Thyroid gland (tissue), 4 donors: Measurements from ENCODE around the gene VGLL4. TPM values are rescaled to one million over a fixed set of nuclear protein-coding genes. Genes with fewer than 3 reads are reported as not detected.

Source experiments
- DNase-seq, 2 donors: peaks; one replicate each; pipeline ENCODE4 v3.0.0-alpha.2; 2019
- H3K27ac ChIP-seq, 3 donors: fragments of 200-600 bp; sonication (generic); 1 replicate in 2 of 3; 2 replicates in 1 of 3; pipeline ENCODE4 v1.5.1; 2016 to 2019; ENCODE audit warnings: mild to moderate bottlenecking in 1 of 3, moderate library complexity in 1 of 3
- H3K27me3 ChIP-seq: fragments of 200-600 bp; sonication (generic); one replicate; pipeline ENCODE4 v1.5.1; 2019
- H3K36me3 ChIP-seq, 2 donors: fragments of 200-600 bp; sonication (generic); one replicate each; pipeline ENCODE4 v1.5.1; 2016 to 2019
- H3K4me1 ChIP-seq, 2 donors: fragments of 200-600 bp; sonication (generic); one replicate each; pipeline ENCODE4 v1.5.1; 2017 to 2019
- H3K4me3 ChIP-seq, 3 donors: fragments of 200-600 bp; sonication (generic); replicated peaks in 1 of 3; 1 replicate in 2 of 3; 2 replicates in 1 of 3; pipeline ENCODE4 v1.5.1; 2016; ENCODE audit warnings: mild to moderate bottlenecking in 1 of 3
- H3K9me3 ChIP-seq: fragments of 200-600 bp; sonication (generic); one replicate; pipeline ENCODE4 v1.5.1; 2017
- POLR2A ChIP-seq, 2 donors: fragments of 450-650 bp; IDR thresholded peaks; one replicate each; pipeline ENCODE4 v1.6.1; 2017; ENCODE audit warnings: antibody characterized with exemption in 2 of 2, mild to moderate bottlenecking in 2 of 2, moderate library complexity in 1 of 2
- WGBS, 2 donors: methylation state at CpG; one replicate each; pipeline ENCODE4 v1.1.5; 2017; 5-methylcytosine and 5-hydroxymethylcytosine counted together
- intact Hi-C: fragments of 100-400 bp; cut with DNase I; formaldehyde crosslinking; loops from one replicate; pipeline ENCODE4 v1.15.1; 2023
- total RNA-seq, 4 donors: library from RNA; depleted of rRNA; stranded (reverse); fragments of >200 nt; gene quantifications; one replicate each; pipeline ENCODE4 v1.2.3, GENCODE V29; 2016
- TF ChIP-seq, protein P1 (sequence below), 6 experiments: fragments of 200-600 bp in 3 of 6; fragments of 450-650 bp in 3 of 6; sonication (generic) in 3 of 6; IDR thresholded peaks; one replicate each; pipeline ENCODE4 v1.5.1; 2016 to 2019; ENCODE audit warnings: antibody characterized with exemption in 6 of 6, mild to moderate bottlenecking in 2 of 6, inconsistent platforms in 1 of 6, moderate library complexity in 1 of 6

Gene VGLL4
- total RNA-seq, 4 donors from 2014 or later, result 96.0 to 142 (median 131) TPM

DNA sequence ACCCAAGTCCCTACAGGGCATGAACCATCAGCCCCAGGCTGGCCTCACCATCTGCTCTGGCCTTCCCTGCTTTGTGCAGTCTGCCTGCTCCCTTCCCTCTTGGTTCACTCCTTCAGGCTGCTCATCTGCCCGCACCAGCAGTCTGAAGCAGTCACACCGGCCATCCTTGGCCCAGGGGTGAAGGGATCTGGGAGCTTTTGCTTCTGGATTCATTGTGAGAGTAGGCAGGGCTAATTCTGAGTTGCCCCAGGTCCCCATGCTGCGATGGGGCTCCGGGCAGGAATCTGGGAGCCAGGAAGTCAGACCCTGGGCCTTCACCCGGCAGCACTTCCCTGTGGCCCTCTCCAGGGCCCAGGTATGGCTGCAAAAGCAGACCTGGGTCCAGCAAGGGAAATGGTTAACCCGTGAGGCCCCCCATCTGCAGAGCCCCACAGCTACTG lies 99.7 kb downstream of the VGLL4 start:
- Histone ChIP-seq H3K36me3 (no peaks in the 10 kb centered on the region), H3K27me3 (no peaks in the 10 kb centered on the region), H3K4me3 (no peak overlapping the region), H3K9me3 (no peaks in the 10 kb centered on the region), H3K27ac (no peak overlapping the region), H3K4me1 (peaks cover 7 to 37% of the 10 kb centered on the region in 2 donors)
- DNase-seq, result no peak
- TF ChIP-seq, protein P1, sequence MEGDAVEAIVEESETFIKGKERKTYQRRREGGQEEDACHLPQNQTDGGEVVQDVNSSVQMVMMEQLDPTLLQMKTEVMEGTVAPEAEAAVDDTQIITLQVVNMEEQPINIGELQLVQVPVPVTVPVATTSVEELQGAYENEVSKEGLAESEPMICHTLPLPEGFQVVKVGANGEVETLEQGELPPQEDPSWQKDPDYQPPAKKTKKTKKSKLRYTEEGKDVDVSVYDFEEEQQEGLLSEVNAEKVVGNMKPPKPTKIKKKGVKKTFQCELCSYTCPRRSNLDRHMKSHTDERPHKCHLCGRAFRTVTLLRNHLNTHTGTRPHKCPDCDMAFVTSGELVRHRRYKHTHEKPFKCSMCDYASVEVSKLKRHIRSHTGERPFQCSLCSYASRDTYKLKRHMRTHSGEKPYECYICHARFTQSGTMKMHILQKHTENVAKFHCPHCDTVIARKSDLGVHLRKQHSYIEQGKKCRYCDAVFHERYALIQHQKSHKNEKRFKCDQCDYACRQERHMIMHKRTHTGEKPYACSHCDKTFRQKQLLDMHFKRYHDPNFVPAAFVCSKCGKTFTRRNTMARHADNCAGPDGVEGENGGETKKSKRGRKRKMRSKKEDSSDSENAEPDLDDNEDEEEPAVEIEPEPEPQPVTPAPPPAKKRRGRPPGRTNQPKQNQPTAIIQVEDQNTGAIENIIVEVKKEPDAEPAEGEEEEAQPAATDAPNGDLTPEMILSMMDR (IDR thresholded peaks at IDR 0.05), result no peak
- intact Hi-C loops, result no loop called here
- 90 to 94% methylated on average over 3 to 6 of the region's 6 CpGs for WGBS, 2 donors

DNA sequence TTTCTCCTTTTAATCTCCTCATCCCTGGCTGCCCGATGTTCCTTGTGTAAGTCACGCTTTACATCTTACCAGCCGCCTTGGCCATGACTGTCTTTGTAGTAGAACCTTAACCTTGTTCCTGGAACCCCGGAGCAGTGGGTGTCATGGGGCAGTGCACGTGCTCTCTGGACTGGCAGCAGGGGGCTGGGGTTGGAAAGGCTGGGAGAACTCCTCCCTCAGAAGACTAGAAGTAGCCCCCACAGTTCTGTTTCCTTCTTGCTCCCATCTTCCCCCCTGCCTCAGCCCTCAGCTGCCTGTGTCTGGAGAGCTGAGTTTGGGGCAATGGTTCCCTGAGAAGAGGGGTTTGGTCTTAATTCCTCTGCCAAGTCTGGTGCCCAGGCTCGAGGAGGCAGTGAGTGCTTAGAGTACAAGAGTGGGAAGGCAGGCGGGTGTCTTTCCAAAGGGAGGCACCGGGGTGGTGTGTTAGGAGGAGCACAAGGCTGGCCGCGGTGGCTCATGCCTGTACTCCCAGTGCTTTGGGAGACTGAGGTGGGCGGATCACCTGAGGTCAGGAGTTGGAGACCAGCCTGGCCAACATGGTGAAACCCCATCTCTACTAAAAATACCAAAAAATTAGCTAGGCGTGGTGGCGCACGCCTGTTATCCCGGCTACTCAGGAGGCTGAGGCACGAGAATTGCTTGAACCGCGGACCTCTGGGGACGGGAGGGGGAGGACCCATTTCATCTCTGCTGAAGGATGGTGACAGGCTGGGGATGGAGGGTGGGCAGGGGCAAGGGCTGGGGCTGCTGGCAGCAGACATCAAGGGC lies 100.4 kb downstream of the VGLL4 start:
- intact Hi-C loops, result no loop called here
- no peak overlapping the region for H3K4me3 ChIP-seq
- no peak overlapping the region for H3K27ac ChIP-seq
- no peaks in the 10 kb centered on the region for H3K27me3 ChIP-seq
- DNase-seq, result no peak
- TF ChIP-seq, protein P1 (IDR thresholded peaks at IDR 0.05), result no peak
- no peak for TF ChIP-seq POLR2A (IDR thresholded peaks at IDR 0.05)
- H3K4me1 ChIP-seq, result peaks cover under 1 to 31% of the 10 kb centered on the region in 2 donors
- H3K36me3 ChIP-seq, result no peaks in the 10 kb centered on the region
- H3K9me3 ChIP-seq, result no peaks in the 10 kb centered on the region
- 90 to 94% methylated on average over 19 of the region's 19 CpGs for WGBS, 2 donors

DNA sequence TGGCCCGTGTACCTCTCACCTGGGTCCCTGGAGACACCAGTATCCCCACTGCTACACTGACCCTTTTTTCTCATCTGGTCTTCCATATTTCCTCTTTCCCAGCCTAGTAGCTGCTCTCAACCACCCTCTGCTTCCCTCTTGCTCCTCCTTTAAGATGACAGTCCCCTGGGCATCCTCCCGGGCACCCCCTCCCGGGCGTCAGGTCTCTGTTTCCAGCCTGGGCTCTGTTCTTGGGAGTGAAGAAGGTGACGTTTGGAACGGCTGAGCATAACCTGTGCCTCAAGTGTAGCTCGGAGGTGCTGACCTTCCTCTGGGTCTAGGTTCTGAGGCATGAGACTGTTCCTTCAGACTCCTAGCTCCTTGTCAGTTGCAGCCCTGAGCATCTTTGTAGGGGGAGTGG lies 101.2 kb downstream of the VGLL4 start:
- Histone ChIP-seq H3K27ac (no peak overlapping the region), H3K9me3 (no peaks in the 10 kb centered on the region), H3K4me3 (no peak overlapping the region), H3K27me3 (no peaks in the 10 kb centered on the region), H3K4me1 (peaks cover 0 to 24% of the 10 kb centered on the region in 2 donors), H3K36me3 (no peaks in the 10 kb centered on the region)
- DNase-seq, result no peak
- 89 to 93% methylated on average over 7 of the region's 7 CpGs for WGBS, 2 donors
- TF ChIP-seq, protein P1 (IDR thresholded peaks at IDR 0.05), result no peak
- TF ChIP-seq POLR2A (IDR thresholded peaks at IDR 0.05), result no peak
- intact Hi-C loops, result no loop called here

DNA sequence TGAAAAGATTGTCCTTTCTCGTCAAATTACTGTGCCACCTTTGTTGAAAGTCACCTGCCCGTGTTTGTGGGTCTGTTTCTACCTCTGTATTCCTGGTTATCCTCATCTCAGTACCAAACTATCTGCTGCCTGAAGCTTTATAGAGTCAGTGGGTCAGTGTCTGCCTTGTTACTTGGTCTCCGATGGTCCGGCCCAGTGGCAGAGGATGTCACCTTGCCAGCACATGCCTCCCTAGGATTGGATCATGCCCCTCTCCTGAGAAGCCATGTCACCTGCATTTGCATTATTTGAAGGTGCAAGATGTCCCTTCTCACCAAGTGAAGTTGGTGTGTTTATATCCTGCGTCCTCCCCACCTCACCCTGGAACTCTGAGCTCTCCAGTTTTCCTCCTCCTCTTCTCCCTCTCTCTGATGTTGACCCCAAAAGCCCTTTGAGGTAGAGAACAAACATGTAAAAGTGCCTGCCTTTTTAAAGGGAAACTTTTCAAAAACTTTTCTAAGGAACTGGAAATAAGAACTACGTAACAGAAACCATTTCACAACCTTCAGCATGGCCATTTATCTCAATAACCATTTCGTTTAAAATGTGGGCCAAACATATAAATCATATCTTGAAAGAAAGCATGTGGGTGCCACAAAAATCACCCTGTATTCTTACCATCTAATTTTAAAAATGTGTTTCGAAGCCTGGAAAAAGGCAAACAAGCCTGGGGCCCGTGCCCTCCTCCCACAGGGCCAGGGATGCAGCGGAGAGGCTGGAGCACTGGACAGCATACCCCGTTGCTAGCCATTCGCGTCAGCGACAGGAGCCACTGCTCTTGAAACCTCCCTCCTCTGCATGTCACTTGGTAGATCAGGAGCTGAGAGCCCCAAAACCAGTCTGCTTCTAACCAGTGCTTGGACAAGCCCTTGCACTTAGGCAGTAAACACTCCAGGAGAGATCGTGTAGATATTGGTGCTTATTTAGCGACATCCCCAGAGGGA lies 102.1 kb downstream of the VGLL4 start:
- WGBS, 2 donors, result 66 to 67% methylated on average over 16 of the region's 16 CpGs
- H3K36me3 ChIP-seq, result no peaks in the 10 kb centered on the region
- peaks cover 0 to 24% of the 10 kb centered on the region in 2 donors for H3K4me1 ChIP-seq
- no peak for TF ChIP-seq POLR2A (IDR thresholded peaks at IDR 0.05)
- TF ChIP-seq, protein P1 (IDR thresholded peaks at IDR 0.05), result no peak
- no peaks in the 10 kb centered on the region for H3K9me3 ChIP-seq
- no peak overlapping the region for H3K4me3 ChIP-seq
- no peak for DNase-seq
- no peak overlapping the region for H3K27ac ChIP-seq
- intact Hi-C loops, result no loop called here
- no peaks in the 10 kb centered on the region for H3K27me3 ChIP-seq
